Pulmonary artery endothelial cell (primary cell): Measurements from ENCODE around the gene HEATR5B. TPM values are rescaled to one million over a fixed set of nuclear protein-coding genes. Genes with fewer than 3 reads are reported as not detected.
"Not testable (repeated sequence)": the region's sequence is repeated elsewhere in the genome, so short reads cannot be mapped to it uniquely, and the experiment has no call there.

Experiments used
- DNase-seq: peaks from one replicate; pipeline ENCODE4 v3.0.0-alpha.2; 2011; ENCODE audit warnings: low read depth, low spot score
- total RNA-seq: library from RNA; depleted of rRNA; stranded (reverse); fragments of >200 nt; gene quantifications from 2 replicates; pipeline ENCODE4 v1.2.3, GENCODE V29; 2014

HEATR5B gene
- total RNA-seq, 1 donor from 2014 or later, result 27.1 TPM

- no peak for DNase-seq
Measured at GRCh38 chr2:37068686-37069085, 15.5 kb downstream of the HEATR5B start.

DNA sequence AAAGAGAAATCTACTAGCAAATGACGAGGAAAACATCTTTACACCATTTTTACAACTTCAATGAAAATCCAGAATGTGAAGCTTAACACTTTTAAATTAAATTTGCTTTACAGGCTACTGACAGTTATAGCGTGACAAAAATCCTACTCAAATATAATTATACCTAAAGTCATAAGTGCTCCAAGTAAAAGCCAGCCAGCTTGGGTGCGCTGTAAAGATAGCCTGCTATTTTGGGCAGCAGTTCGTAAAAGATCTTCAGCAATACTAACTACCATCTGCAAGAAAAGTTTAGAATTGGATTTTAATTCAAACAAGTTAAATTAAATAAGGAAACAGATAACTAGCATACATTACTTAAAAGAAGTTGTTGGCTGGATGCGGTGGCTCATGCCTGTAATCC, 22.4 kb downstream of the HEATR5B start:
- DNase-seq, result no peak

- no peak for DNase-seq
Measured at GRCh38 chr2:37061013-37061711, 23.0 kb downstream of the HEATR5B start.

GRCh38 chr2:37060446-37060845, 23.7 kb downstream of the HEATR5B start:
- no peak for DNase-seq

DNA sequence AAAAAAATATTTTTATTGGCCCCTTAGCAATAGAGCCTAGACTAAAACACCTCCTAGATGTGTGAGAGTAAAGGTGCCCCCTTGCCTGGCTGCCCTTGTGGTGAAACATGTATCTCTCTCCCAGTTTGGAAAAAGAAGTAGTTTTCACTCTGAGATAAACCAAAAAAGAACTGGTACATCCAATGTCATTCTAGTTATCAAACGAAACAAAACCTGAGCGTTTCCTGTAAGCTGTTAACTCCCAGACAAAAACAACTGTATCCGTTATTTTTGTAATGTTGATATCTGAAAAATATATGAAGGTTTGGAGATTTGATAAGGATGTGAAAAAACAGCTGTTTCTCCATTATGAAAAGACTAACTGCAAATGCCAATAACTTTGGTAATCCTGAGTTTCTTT, 24.3 kb downstream of the HEATR5B start:
- no peak for DNase-seq

DNA sequence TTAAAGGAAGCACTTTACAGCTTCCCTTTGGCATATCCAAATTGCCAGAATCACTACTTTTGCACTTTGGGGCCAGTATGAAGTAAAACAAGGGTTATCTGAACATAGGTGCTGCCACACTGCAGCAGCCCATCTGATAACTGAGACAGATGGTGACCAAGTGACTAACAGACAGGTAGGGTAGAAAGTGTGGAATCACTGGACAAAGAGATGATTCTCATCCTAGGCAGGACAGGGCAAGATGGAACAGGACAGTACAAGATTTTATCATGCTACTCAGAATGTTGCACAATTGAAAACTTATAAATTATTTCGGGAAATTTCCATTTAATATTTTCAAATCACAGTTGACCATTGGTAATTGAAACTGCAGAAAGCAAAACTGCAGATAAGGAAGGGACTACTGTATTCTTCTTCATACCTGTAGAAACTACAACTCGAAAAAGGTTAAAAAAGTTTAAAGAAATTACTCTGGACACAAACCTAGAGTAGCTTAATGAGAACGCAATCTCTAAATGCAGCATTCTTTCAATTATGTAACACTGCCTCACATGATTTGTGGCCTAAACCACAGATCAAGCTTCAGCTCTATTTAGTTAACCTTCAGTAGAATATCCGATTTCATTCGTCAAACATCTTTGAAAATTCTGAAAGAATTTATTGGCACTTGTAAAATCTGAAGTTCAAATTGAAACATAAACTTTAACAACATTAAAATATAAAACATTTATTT, 31.4 kb downstream of the HEATR5B start:
- DNase-seq, result no peak

DNA sequence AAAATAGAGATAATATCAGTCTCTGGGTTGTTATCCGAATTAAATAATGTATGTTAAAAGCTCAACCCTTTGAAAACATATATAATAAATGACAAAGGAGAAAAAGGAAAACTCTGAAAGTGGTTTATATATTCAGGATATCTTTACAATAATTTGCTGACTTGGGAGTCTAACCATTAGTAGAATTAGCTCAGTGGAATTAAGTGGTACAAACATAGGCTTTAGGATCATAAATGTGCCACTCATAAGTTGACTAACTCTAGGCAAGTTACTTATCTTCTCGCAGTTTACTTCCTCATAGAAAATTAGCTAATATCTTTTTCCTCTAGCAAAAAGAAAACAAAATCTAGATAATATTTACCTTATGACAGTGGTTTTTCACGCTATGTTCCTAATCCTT, 44.6 kb downstream of the HEATR5B start:
- DNase-seq, result no peak

DNA sequence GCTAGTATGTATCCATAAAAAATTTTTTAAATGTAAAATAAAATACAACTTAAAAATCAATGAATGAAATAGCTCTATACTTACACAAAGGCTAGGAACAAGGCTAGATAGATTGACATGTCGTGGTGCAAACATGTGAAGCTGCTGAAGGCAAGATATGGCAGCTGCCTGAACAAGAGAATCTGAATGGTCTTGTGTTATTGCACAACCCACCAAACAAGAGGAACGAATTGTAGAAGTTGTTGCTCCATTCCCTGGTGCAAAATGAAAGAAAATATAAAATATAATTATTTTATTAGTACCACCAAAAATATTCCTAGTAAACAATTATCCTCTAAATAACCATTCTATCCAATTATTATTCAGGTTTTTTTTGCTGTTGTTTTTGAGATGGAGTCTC, 46.4 kb downstream of the HEATR5B start:
- no peak for DNase-seq

- DNase-seq, result no peak
Measured at GRCh38 chr2:37029758-37030157, 54.4 kb downstream of the HEATR5B start.

DNA sequence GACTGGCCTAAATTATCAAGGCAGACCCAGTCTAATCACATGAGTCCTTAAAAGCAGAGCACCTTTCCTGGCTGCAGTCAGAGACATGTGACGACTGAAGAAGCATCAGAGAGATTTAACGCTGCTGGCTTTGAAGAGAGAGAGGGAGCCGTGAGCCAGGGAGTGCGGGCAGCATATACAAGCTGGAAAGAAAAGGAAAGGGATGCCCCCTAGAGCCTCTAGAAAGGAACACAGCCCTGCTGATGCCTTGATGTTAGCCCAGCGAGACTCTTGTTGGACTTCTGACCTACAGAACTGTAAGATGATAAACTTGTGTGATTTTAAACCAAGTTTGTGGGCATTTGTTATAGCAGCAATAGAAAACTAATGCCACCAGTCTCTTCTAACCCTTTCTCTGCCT, 58.1 kb downstream of the HEATR5B start:
- no peak for DNase-seq

- DNase-seq, result no peak
Measured at GRCh38 chr2:37020887-37021796, 63.0 kb downstream of the HEATR5B start.

- DNase-seq, result peak; percentile 75
Measured at GRCh38 chr2:37020212-37020886, 63.8 kb downstream of the HEATR5B start.

DNA sequence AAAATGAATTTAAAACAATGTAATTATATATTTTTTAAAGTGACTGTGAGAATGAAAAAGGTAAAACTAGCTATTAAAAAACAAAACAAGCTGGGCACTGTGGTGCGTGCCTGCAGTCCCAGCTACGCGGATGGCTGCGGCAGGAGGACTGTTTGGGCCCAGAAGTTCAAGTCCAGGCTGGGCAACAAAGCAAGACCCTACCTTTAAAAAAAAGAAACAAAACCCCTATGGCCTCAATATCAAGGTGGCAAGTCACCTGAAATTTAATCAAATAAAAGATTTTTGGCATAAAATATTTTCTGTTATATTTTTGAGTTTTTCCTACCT, 70.9 kb downstream of the HEATR5B start:
- no peak for DNase-seq

GRCh38 chr2:37011130-37011529, 73.0 kb downstream of the HEATR5B start:
- no peak for DNase-seq

GRCh38 chr2:37005118-37005868, 78.9 kb downstream of the HEATR5B start:
- peak; percentile 5 for DNase-seq

GRCh38 chr2:37000988-37001556, 83.1 kb downstream of the HEATR5B start:
- no peak for DNase-seq

DNA sequence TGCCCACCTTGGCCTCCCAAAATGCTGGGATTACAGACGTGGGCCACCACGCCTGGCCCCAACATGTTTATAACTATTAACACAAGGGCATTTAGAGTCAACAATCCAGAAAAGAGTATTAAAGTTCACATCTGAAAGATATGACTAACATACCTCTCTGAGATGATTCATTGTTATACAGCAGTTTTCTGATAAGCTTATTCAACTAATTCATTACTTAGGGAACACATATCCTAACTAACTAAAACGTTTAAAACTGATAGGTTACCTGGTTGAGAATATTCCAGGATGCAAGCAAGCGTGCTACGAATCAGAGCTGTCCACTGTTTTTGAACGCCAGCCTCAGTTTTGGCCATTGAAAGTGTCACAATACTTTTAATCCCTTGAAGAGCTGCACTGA, 83.9 kb downstream of the HEATR5B start:
- DNase-seq, result no peak

GRCh38 chr2:36999416-36999815, 84.8 kb downstream of the HEATR5B start:
- not testable (repeated sequence) for DNase-seq

- DNase-seq, result no peak
Measured at GRCh38 chr2:36993841-36994620, 90.1 kb downstream of the HEATR5B start.

- no peak for DNase-seq
Measured at GRCh38 chr2:36988008-36988407, 96.2 kb downstream of the HEATR5B start.
